Measurements from ENCODE around the gene FGF9.

Gene FGF9

GRCh38 chr13:21733475-21734263 lies 62.8 kb downstream of the FGF9 start:
- TF ChIP-seq FOXM1 (IDR thresholded peaks at IDR 0.05; ENCODE audit: borderline replicate concordance, low read depth) (no peak), NFIC (IDR thresholded peaks at IDR 0.05) (no peak), REST (IDR thresholded peaks at IDR 0.05; ENCODE audit: low read depth) (no peak), YY1 (IDR thresholded peaks at IDR 0.05; ENCODE audit: low read depth) (no peak), TAF1 (IDR thresholded peaks at IDR 0.05; ENCODE audit: low read depth) (no peak), RAD21 (IDR thresholded peaks at IDR 0.05; ENCODE audit: low read depth) (no peak), TCF12 (IDR thresholded peaks at IDR 0.05; ENCODE audit: low read depth) (no peak; the same call in 1 of the 2 replicates), ZBTB7A (IDR thresholded peaks at IDR 0.05; ENCODE audit: low read depth) (0 out of 2 replicates have a peak, but pooled peaks have one; percentile 36), EP300 (IDR thresholded peaks at IDR 0.05; ENCODE audit: borderline replicate concordance) (peak; percentile 14; the same call in 1 of the 2 replicates), CEBPB (IDR thresholded peaks at IDR 0.05) (no peak), USF1 (IDR thresholded peaks at IDR 0.05) (no peak), EGR1 (IDR thresholded peaks at IDR 0.05) (no peak), TEAD4 (IDR thresholded peaks at IDR 0.05) (0 out of 2 replicates have a peak, but pooled peaks have one; percentile 12), CREB1 (IDR thresholded peaks at IDR 0.05; ENCODE audit: low read depth) (no peak), MAX (IDR thresholded peaks at IDR 0.05) (no peak)

- TF ChIP-seq TCF12 (IDR thresholded peaks at IDR 0.05; ENCODE audit: low read depth) (no peak), FOXM1 (IDR thresholded peaks at IDR 0.05; ENCODE audit: borderline replicate concordance, low read depth) (no peak), USF1 (IDR thresholded peaks at IDR 0.05) (no peak), CREB1 (IDR thresholded peaks at IDR 0.05; ENCODE audit: low read depth) (no peak), CEBPB (IDR thresholded peaks at IDR 0.05) (no peak), TEAD4 (IDR thresholded peaks at IDR 0.05) (no peak), EP300 (IDR thresholded peaks at IDR 0.05; ENCODE audit: borderline replicate concordance) (no peak), NFIC (IDR thresholded peaks at IDR 0.05) (no peak), ZBTB7A (IDR thresholded peaks at IDR 0.05; ENCODE audit: low read depth) (no peak), RAD21 (IDR thresholded peaks at IDR 0.05; ENCODE audit: low read depth) (no peak), EGR1 (IDR thresholded peaks at IDR 0.05) (no peak), REST (IDR thresholded peaks at IDR 0.05; ENCODE audit: low read depth) (no peak), MAX (IDR thresholded peaks at IDR 0.05) (no peak), TAF1 (IDR thresholded peaks at IDR 0.05; ENCODE audit: low read depth) (no peak), YY1 (IDR thresholded peaks at IDR 0.05; ENCODE audit: low read depth) (no peak)
Measured at GRCh38 chr13:21734961-21735360, 64.1 kb downstream of the FGF9 start.

GRCh38 chr13:21735701-21736401 lies 65.0 kb downstream of the FGF9 start:
- TF ChIP-seq TAF1 (IDR thresholded peaks at IDR 0.05; ENCODE audit: low read depth): no peak
- TF ChIP-seq CREB1 (IDR thresholded peaks at IDR 0.05; ENCODE audit: low read depth): no peak
- no peak for TF ChIP-seq EGR1 (IDR thresholded peaks at IDR 0.05)
- TF ChIP-seq MAX (IDR thresholded peaks at IDR 0.05): no peak
- TF ChIP-seq TEAD4 (IDR thresholded peaks at IDR 0.05): no peak
- TF ChIP-seq REST (IDR thresholded peaks at IDR 0.05; ENCODE audit: low read depth): no peak
- TF ChIP-seq RAD21 (IDR thresholded peaks at IDR 0.05; ENCODE audit: low read depth): no peak
- TF ChIP-seq EP300 (IDR thresholded peaks at IDR 0.05; ENCODE audit: borderline replicate concordance): no peak
- TF ChIP-seq NFIC (IDR thresholded peaks at IDR 0.05): no peak
- TF ChIP-seq ZBTB7A (IDR thresholded peaks at IDR 0.05; ENCODE audit: low read depth): no peak
- no peak for TF ChIP-seq TCF12 (IDR thresholded peaks at IDR 0.05; ENCODE audit: low read depth)
- TF ChIP-seq CEBPB (IDR thresholded peaks at IDR 0.05): no peak
- no peak for TF ChIP-seq USF1 (IDR thresholded peaks at IDR 0.05)
